OCI-LY7 (cell line): ENCODE data around the gene METTL24.

Experiments
- EZH2phosphoT487 ChIP-seq: fragments of 200-600 bp; sonication (generic); IDR thresholded peaks from 2 replicates; pipeline ENCODE4 v1.6.1; 2018; ENCODE audit warnings: low read depth, borderline replicate concordance, mild to moderate bottlenecking, mixed run types, antibody characterized with exemption, low read length, moderate library complexity, mixed read lengths
- TF ChIP-seq, protein P1 (sequence below): fragments of 200-600 bp; sonication (generic); conservative IDR thresholded peaks from 2 replicates; pipeline ENCODE4 v1.5.1; 2014; ENCODE audit warnings: mild to moderate bottlenecking, antibody characterized with exemption, low read length, moderate library complexity, mixed read lengths

GRCh38 chr6:110315869-110316398, 42.2 kb downstream of the METTL24 start:
- TF ChIP-seq, protein P1, sequence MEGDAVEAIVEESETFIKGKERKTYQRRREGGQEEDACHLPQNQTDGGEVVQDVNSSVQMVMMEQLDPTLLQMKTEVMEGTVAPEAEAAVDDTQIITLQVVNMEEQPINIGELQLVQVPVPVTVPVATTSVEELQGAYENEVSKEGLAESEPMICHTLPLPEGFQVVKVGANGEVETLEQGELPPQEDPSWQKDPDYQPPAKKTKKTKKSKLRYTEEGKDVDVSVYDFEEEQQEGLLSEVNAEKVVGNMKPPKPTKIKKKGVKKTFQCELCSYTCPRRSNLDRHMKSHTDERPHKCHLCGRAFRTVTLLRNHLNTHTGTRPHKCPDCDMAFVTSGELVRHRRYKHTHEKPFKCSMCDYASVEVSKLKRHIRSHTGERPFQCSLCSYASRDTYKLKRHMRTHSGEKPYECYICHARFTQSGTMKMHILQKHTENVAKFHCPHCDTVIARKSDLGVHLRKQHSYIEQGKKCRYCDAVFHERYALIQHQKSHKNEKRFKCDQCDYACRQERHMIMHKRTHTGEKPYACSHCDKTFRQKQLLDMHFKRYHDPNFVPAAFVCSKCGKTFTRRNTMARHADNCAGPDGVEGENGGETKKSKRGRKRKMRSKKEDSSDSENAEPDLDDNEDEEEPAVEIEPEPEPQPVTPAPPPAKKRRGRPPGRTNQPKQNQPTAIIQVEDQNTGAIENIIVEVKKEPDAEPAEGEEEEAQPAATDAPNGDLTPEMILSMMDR = no peak
- TF ChIP-seq EZH2phosphoT487 = no peak
